CD4-positive, CD25-positive, alpha-beta regulatory T cell (primary cell): Measurements from ENCODE around the gene BMP6. TPM values are rescaled to one million over a fixed set of nuclear protein-coding genes. Genes with fewer than 3 reads are reported as not detected.

ENCODE experiments used
- ATAC-seq, 2 donors: fragments of 150-1000 bp; cut with Tn5 transposase; one replicate each; pipeline ENCODE4 v1.10.0; 2021; ENCODE audit warnings: low read depth in 2 of 2, moderate number of reproducible peaks in 2 of 2, moderate library complexity in 1 of 2
- DNase-seq, 3 donors: peaks; one replicate each; pipeline versions ENCODE4 v3.0.0 to v3.0.0-alpha.2; 2012 to 2022; ENCODE audit warnings: mixed read lengths in 1 of 3
- H3K27ac ChIP-seq: one replicate; pipeline ENCODE4 v1.7.0; 2013; ENCODE audit warnings: mild to moderate bottlenecking, low read length; ENCODE audit not compliant: insufficient read depth, poor library complexity, severe bottlenecking
- H3K27me3 ChIP-seq: one replicate; pipeline ENCODE4 v1.7.0; 2013; ENCODE audit warnings: low read length; ENCODE audit not compliant: control insufficient read depth, insufficient read depth
- H3K36me3 ChIP-seq: one replicate; pipeline ENCODE4 v1.7.0; 2013; ENCODE audit warnings: mild to moderate bottlenecking, low read length, moderate library complexity; ENCODE audit not compliant: control insufficient read depth, insufficient read depth
- H3K4me1 ChIP-seq: 2 replicates; pipeline ENCODE4 v1.7.0; 2013; ENCODE audit warnings: mild to moderate bottlenecking, low read length; ENCODE audit not compliant: insufficient read depth, control insufficient read depth, poor library complexity, severe bottlenecking
- H3K4me3 ChIP-seq: one replicate; pipeline ENCODE4 v1.7.0; 2013; ENCODE audit warnings: low read depth, mild to moderate bottlenecking, low read length, moderate library complexity
- H3K9me3 ChIP-seq, 2 experiments: 1 replicate in 1 of 2; 2 replicates in 1 of 2; pipeline ENCODE4 v1.7.0; 2013; ENCODE audit warnings: low read length in 2 of 2, mild to moderate bottlenecking in 1 of 2, moderate library complexity in 1 of 2; ENCODE audit not compliant: control insufficient read depth in 2 of 2
- H3K27ac Mint-ChIP-seq, 3 donors: one replicate each; pipeline ENCODE4 v1.8.0; 2020 to 2022; ENCODE audit warnings: mild to moderate bottlenecking in 3 of 3, mixed read lengths in 3 of 3, moderate library complexity in 2 of 3
- H3K27me3 Mint-ChIP-seq: one replicate; pipeline ENCODE4 v1.8.0; 2022; ENCODE audit warnings: mild to moderate bottlenecking, mixed read lengths
- H3K36me3 Mint-ChIP-seq: one replicate; pipeline ENCODE4 v1.8.0; 2020; ENCODE audit warnings: mixed read lengths
- H3K4me1 Mint-ChIP-seq, 4 donors: one replicate each; pipeline ENCODE4 v1.8.0; 2020 to 2022; ENCODE audit warnings: mixed read lengths in 4 of 4, mild to moderate bottlenecking in 1 of 4
- H3K4me3 Mint-ChIP-seq, 4 donors: one replicate each; pipeline ENCODE4 v1.8.0; 2020 to 2022; ENCODE audit warnings: mild to moderate bottlenecking in 4 of 4, mixed read lengths in 4 of 4, moderate library complexity in 3 of 4
- H3K9me3 Mint-ChIP-seq, 7 donors: one replicate each; pipeline ENCODE4 v1.8.0; 2020 to 2022; ENCODE audit warnings: mixed read lengths in 7 of 7, mild to moderate bottlenecking in 3 of 7, moderate library complexity in 2 of 7
- polyA plus RNA-seq, 4 donors: library from polyadenylated mRNA; unstranded; fragments of 300-500 nt; fragmentation: Illumina TruSeq; gene quantifications; one replicate each; pipeline ENCODE4 v1.2.3, GENCODE V29; 2021
- total RNA-seq: library from RNA; stranded (reverse); gene quantifications from one replicate; pipeline ENCODE4 v1.2.3, GENCODE V29; 2022

Gene BMP6
- total and polyA plus RNA-seq, 5 donors from 2014 or later: 1.2 TPM; not detected in 4

DNA sequence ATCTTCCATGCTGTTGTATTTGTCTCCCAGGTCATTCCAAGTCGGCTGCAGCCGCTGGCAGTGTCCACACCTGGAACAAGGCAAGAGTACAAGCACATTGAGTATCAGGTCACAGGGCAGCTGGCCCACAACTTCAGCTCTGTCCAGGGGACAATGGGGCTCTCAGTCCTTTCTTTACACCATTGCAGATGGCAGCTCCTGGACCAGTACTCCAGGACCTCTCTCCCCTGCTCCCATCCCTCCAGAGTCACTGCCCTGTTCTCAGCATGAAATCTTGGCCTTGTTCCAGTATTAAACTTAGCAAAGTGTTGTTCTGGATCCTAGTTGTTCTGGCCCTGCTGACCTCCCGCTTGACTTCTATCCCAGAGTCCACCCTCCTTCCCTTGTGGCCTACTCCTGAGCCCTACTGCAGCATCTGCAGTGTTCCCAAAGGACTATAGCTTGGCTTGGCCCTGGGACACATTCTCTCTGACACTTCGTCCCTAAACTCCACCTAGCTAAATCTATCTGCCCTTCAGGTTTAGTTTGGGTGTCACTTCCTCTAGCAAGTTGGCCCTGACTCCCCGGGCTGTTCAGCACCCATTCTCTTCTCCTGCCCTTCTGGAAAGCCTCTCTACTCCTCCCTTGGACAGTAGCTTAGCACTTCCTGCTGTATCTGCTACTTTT, 178.9 kb downstream of the BMP6 start:
- Mint-ChIP-seq H3K36me3 (peaks cover 36% of the 10 kb centered on the region), H3K27ac (peak overlapping the region; percentile 19 to 86 (median 23)), H3K4me1 (peaks cover 5 to 18% (median 7%) of the 10 kb centered on the region in 4 donors), H3K4me3 (no peak overlapping the region), H3K9me3 (no peaks in the 10 kb centered on the region), H3K27me3 (no peaks in the 10 kb centered on the region)
- H3K4me1 ChIP-seq: peaks cover 9% of the 10 kb centered on the region
- H3K27ac ChIP-seq: no peak overlapping the region
- no peaks in the 10 kb centered on the region for H3K9me3 ChIP-seq
- H3K36me3 ChIP-seq: peaks cover 33% of the 10 kb centered on the region
- DNase-seq: no peak
- H3K27me3 ChIP-seq: no peaks in the 10 kb centered on the region
- H3K4me3 ChIP-seq: no peak overlapping the region
- no peak for ATAC-seq

GRCh38 chr6:7905416-7905815, 179.5 kb downstream of the BMP6 start:
- Mint-ChIP-seq H3K9me3 (no peaks in the 10 kb centered on the region), H3K4me1 (peaks cover 5 to 18% (median 7%) of the 10 kb centered on the region in 4 donors), H3K27ac (no peak overlapping the region), H3K27me3 (no peaks in the 10 kb centered on the region), H3K4me3 (no peak overlapping the region), H3K36me3 (peaks cover 32% of the 10 kb centered on the region)
- H3K9me3 ChIP-seq: no peaks in the 10 kb centered on the region
- H3K4me1 ChIP-seq: peaks cover 9% of the 10 kb centered on the region
- ATAC-seq (no peak), DNase-seq (no peak)
- no peak overlapping the region for H3K4me3 ChIP-seq
- H3K27ac ChIP-seq: no peak overlapping the region
- H3K27me3 ChIP-seq: no peaks in the 10 kb centered on the region
- peaks cover 33% of the 10 kb centered on the region for H3K36me3 ChIP-seq

DNA sequence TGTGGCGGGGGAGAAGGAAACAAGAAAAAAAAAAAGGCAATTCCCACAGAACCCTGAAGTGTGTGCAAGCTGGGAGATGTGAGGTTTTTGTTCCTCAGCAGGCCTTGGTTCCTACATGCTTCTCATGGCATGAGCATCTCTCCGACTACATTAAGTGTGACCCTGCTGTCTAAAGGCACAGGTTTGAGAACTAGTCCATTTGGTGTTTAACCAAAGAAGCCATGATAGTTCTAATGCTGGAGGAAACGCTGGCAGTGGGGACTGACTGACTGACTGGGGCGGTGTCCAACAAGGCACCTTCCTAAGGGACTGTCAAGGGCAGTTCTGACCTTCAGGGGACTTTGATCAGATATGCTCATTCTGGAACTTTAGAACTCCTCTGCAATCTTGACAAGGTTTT, 180.8 kb downstream of the BMP6 start:
- H3K4me1 Mint-ChIP-seq: peaks cover 5 to 18% (median 7%) of the 10 kb centered on the region in 4 donors
- H3K4me3 Mint-ChIP-seq: peak overlapping the region in 1 of 4 donors; percentile 66
- Histone ChIP-seq H3K4me3 (no peak overlapping the region), H3K36me3 (peaks cover 21% of the 10 kb centered on the region), H3K27ac (no peak overlapping the region), H3K9me3 (no peaks in the 10 kb centered on the region), H3K27me3 (no peaks in the 10 kb centered on the region), H3K4me1 (peaks cover 12% of the 10 kb centered on the region)
- no peak overlapping the region for H3K27ac Mint-ChIP-seq
- no peaks in the 10 kb centered on the region for H3K9me3 Mint-ChIP-seq
- peaks cover 27% of the 10 kb centered on the region for H3K36me3 Mint-ChIP-seq
- ATAC-seq: no peak
- H3K27me3 Mint-ChIP-seq: no peaks in the 10 kb centered on the region
- no peak for DNase-seq

DNA sequence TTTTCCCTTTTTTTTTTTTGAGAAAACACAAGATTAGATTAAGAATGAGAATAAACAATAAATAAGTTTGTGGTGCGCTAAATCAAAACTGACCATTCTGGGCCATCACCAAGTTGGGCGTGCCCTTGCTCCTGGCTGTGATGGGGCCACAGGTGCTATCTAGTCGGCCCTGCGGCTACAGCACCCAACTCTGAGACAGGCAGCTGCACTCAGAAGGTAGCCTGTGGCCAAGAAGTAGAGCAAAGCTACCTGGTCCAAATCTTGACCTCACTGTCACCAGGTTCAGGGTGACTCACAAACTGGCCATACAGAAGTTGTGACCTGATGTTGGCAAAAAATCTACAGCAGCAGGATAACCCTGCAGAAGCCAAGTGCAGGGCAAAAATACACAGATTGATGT, 181.3 kb downstream of the BMP6 start:
- Histone ChIP-seq H3K36me3 (peaks cover 17% of the 10 kb centered on the region), H3K4me3 (no peak overlapping the region), H3K4me1 (peaks cover 12% of the 10 kb centered on the region), H3K9me3 (no peaks in the 10 kb centered on the region), H3K27ac (no peak overlapping the region), H3K27me3 (no peaks in the 10 kb centered on the region)
- Mint-ChIP-seq H3K4me3 (peak overlapping the region in 1 of 4 donors; percentile 66), H3K27ac (no peak overlapping the region), H3K4me1 (peaks cover 5 to 18% (median 7%) of the 10 kb centered on the region in 4 donors), H3K27me3 (no peaks in the 10 kb centered on the region), H3K9me3 (no peaks in the 10 kb centered on the region), H3K36me3 (peaks cover 23% of the 10 kb centered on the region)
- no peak for ATAC-seq
- no peak for DNase-seq

GRCh38 chr6:7909323-7910276, 183.7 kb downstream of the BMP6 start:
- H3K27me3 ChIP-seq: peaks cover 3% of the 10 kb centered on the region
- peaks cover 12% of the 10 kb centered on the region for H3K4me1 ChIP-seq
- Mint-ChIP-seq H3K27me3 (no peaks in the 10 kb centered on the region), H3K27ac (peak overlapping the region in 2 of 3 donors; percentile 31 to 88), H3K36me3 (peaks cover 7% of the 10 kb centered on the region), H3K9me3 (no peaks in the 10 kb centered on the region), H3K4me3 (peak overlapping the region; percentile 82 to 89 (median 84)), H3K4me1 (peaks cover 5 to 18% (median 7%) of the 10 kb centered on the region in 4 donors)
- ATAC-seq (peak; percentile 12 to 15), DNase-seq (peak; percentile 5 to 34 (median 14))
- no peak overlapping the region for H3K27ac ChIP-seq
- H3K4me3 ChIP-seq: peak overlapping the region; percentile 48
- no peaks in the 10 kb centered on the region for H3K9me3 ChIP-seq
- no peaks in the 10 kb centered on the region for H3K36me3 ChIP-seq

DNA sequence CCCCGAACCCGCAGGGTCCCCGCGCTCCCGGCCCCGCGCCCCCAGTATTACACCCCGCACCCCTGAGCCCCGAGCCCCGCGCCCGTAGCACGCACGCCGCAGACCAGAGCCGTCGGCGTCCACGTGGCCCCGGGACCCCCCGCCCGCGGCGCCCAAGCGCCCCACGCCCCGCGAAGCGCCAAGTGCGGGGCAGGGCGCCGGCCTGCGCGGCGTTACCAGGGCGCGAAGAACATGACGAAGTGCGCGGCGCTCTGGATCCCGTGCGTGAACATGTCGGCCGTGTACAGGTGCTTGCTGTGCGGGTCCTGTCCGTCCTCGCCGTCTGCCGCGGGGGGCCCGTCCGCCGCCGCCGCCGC, 184.4 kb downstream of the BMP6 start:
- Mint-ChIP-seq H3K27me3 (no peaks in the 10 kb centered on the region), H3K4me1 (peaks cover 2 to 14% (median 7%) of the 10 kb centered on the region in 4 donors), H3K27ac (no peak overlapping the region), H3K9me3 (no peaks in the 10 kb centered on the region), H3K4me3 (no peak overlapping the region), H3K36me3 (peaks cover under 1% of the 10 kb centered on the region)
- no peak overlapping the region for H3K27ac ChIP-seq
- ATAC-seq (peak; percentile 42 to 54), DNase-seq (peak in 1 of 3 donors; percentile 45)
- H3K4me1 ChIP-seq: peaks cover 12% of the 10 kb centered on the region
- no peak overlapping the region for H3K4me3 ChIP-seq
- H3K27me3 ChIP-seq: peaks cover 3% of the 10 kb centered on the region
- no peaks in the 10 kb centered on the region for H3K36me3 ChIP-seq
- H3K9me3 ChIP-seq: no peaks in the 10 kb centered on the region

DNA sequence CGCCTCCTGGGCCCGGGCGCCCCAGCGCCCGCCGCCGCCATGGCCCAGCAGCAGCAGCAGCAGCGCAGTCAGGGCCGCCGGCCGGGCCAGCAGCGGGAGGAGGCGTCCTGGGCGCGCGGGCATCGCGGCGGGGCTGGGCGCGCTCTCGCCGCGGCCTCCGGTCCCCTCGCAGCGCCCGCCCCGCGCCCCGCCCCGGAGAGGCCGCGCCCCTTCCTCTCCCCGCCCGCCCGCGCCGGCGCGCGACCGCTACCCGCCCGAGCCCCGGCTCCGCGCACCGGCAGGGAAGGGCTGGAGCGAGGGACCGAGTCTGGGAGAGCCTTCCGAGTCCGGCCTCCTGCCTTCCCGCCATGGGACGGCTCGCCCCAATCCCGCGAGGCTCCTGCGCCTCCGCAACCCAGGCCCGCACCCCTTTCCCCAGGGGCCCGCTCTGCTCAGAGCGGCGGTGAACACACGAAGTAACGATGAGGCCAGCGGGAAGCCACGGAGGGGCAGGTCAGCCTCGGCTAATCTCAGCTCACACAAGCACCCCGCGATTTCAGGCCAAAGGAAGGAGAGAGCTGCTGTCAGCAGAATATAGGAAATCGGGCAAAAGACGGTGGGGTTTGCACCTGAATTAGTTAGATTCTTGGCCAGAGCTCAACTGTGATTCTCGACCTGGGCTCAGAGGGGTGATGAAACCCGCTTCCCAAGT, 184.9 kb downstream of the BMP6 start, which contains the start of gene TXNDC5:
Gene TXNDC5 (minus strand): TSS at position 135 of the 691 bp plus-strand sequence. CDS start 12 bp downstream, at position 123.
- Histone ChIP-seq H3K36me3 (no peaks in the 10 kb centered on the region), H3K4me3 (peak within 1 kb of the TSS; percentile 55), H3K27me3 (peaks cover 3% of the 10 kb centered on the region), H3K27ac (no peak within 1 kb of the TSS), H3K4me1 (peaks cover 12% of the 10 kb centered on the region), H3K9me3 (no peaks in the 10 kb centered on the region)
- Mint-ChIP-seq H3K27ac (peak within 1 kb of the TSS in 2 of 3 donors; percentile 31 to 88), H3K4me1 (peaks cover 0 to 14% (median 7%) of the 10 kb centered on the region in 4 donors), H3K9me3 (no peaks in the 10 kb centered on the region), H3K27me3 (no peaks in the 10 kb centered on the region), H3K36me3 (no peaks in the 10 kb centered on the region), H3K4me3 (peak within 1 kb of the TSS; percentile 82 to 89 (median 84))
- DNase-seq (peak; percentile 39 to 71 (median 54)), ATAC-seq (peak; percentile 79 to 84)
